VCaP (cell line): ENCODE data around the gene DYNC2H1.

Experiments
- H3K27ac ChIP-seq: fragments of 450-650 bp; 2 replicates; pipeline ENCODE4 v1.5.1; 2017
- TF ChIP-seq, protein P1 (sequence below): fragments of 450-650 bp; conservative IDR thresholded peaks from 2 replicates; pipeline ENCODE4 v1.5.1; 2017; ENCODE audit warnings: mild to moderate bottlenecking, moderate library complexity

Gene DYNC2H1

DNA sequence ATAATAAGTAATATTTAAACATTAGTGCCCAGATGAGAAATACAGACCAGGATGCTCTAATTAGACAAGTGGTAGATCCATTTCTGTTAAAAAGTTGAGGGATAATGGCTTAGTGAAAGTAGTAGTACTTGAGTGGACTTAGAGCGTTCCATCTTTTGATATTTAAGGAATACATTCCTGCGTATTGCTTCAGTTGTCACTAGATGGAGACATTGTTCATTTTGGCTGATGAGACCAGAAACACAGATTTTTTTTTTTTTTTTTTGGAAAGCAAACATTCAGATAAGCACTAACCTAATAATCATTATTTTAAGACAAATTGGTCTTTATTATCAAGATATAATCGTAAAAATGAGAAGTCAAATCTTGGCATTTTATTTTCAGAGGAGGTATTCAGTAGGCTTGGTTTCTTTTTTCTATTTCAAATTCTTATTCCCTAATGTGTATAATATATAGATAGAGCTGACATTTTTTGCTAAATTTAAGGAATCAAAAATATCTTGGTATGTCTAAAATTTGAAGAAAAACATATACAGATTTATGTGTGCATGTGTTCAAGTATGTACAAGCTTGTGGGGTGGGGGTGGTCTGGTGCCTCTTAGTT is 92.9 kb downstream of the DYNC2H1 start:
- H3K27ac ChIP-seq: no peak overlapping the region
- TF ChIP-seq, protein P1, sequence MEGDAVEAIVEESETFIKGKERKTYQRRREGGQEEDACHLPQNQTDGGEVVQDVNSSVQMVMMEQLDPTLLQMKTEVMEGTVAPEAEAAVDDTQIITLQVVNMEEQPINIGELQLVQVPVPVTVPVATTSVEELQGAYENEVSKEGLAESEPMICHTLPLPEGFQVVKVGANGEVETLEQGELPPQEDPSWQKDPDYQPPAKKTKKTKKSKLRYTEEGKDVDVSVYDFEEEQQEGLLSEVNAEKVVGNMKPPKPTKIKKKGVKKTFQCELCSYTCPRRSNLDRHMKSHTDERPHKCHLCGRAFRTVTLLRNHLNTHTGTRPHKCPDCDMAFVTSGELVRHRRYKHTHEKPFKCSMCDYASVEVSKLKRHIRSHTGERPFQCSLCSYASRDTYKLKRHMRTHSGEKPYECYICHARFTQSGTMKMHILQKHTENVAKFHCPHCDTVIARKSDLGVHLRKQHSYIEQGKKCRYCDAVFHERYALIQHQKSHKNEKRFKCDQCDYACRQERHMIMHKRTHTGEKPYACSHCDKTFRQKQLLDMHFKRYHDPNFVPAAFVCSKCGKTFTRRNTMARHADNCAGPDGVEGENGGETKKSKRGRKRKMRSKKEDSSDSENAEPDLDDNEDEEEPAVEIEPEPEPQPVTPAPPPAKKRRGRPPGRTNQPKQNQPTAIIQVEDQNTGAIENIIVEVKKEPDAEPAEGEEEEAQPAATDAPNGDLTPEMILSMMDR: peak; percentile 89

DNA sequence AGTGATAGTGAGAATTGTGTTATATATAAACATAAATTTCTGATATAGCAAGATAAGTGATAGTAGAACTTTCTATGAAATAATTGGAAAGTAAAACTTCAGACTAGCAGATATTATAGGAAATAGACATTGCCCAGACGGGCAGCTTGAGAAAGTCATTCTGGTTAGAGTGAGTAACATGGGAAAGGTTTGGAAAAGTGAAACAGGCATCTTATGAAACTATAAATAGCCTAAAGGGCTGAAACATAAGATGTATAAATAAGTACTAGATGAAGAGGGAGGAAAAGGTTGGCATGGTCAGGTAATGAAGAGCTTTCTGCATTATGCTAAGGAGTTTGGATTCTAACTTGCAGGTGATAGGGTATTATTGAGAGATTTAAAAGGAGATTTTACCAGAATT is 101.3 kb downstream of the DYNC2H1 start:
- TF ChIP-seq, protein P1: no peak
- H3K27ac ChIP-seq: no peak overlapping the region

DNA sequence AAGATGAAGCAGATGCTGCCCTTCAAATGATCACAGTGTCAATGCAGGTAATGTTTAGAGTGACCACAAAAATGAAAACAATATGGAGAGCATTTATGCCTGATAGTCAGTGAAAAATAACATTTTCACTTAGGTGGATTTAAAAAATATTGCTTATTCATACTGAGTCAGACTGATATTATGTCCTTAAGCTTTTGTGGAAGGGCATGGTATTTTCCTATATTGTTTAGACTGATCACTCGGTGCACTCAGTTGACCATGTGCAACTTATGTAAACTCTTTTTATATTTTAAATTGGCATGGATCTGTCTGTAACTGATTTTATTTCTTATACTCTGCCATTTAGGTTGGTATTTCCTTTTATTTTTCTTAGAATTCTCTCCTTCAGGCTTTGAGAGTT is 106.6 kb downstream of the DYNC2H1 start:
- no peak overlapping the region for H3K27ac ChIP-seq
- TF ChIP-seq, protein P1: no peak

DNA sequence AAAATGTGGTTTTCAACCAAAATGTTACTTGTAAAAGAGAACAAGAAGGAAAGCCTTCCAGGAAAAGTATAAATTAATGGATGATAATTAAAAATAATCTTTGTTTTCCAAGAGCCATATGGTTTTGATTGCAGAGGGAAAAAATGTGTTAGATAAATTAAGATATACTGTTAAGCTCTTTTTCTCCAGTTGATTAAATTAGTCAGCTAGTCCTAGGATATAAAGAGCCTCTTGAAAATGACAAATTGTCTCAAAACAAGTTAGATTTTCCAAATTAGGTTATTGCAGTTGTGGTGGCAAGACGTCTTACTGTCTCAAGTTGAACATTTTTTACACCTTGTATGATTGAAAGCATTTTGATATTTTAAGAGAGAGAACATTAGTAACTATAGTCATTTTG is 110.9 kb downstream of the DYNC2H1 start:
- no peak overlapping the region for H3K27ac ChIP-seq

DNA sequence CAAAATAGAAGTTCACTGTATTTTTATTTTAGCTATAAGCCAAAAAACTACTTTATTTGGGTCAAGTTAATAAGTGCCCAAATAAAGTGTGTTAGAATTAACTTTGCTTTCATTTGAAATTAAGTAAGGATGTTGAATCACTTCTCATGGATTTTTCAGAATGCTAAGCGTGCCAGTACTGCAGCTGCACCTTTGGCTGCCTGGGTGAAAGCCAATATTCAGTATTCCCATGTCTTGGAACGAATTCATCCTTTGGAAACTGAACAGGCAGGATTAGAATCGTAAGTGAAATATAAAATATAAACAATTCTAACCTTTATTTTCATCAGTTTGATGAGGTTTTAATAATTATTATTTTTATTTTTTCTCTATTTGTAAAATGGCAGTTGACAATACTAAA is 113.6 kb downstream of the DYNC2H1 start:
- H3K27ac ChIP-seq: no peak overlapping the region
- TF ChIP-seq, protein P1: no peak

More for the DNA sequence above, 110.9 kb downstream of the DYNC2H1 start:
- TF ChIP-seq, protein P1: no peak

DNA sequence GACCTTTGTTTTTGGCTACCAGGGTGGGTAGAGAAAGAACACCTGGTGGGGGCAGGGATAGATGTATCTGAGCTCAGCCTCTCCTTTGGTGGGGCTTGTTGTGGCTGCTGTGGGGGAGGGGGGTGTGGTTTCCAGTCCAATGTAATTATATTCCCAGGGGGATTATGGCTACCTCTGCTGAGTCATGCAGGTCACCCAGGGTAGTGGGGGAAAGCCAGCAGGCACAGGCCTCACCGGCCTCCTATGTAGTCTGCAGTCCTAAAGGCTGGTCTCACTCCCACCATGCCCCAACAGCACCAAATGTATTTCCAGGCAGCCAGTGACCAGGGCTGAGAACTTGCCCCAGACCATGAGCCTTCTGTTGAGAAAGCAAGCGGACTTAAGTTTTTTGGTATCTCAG is 119.6 kb downstream of the DYNC2H1 start:
- TF ChIP-seq, protein P1: no peak
- no peak overlapping the region for H3K27ac ChIP-seq

DNA sequence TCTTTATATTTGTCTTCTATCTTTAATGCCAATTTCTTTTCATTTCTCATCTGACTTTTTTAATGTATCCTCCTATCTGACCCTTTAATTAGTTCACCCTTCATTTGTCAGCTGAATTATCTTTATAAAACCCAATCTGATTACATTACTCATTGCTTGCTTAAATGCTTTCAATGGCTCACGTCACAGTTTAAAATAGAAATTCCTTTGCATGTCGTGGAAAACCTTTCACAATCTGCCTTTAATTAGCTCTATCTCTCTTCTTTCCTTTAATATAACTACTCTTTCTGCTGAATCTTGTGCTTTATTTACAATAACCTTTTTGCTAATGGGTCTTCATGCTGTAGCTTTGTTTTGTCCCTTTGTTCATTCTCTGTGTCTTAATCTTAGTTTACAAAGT is 125.7 kb downstream of the DYNC2H1 start:
- no peak overlapping the region for H3K27ac ChIP-seq
- TF ChIP-seq, protein P1: no peak
